AG04450 (cell line): ENCODE measurements around the gene SPRY4. TPM values are rescaled to one million over a fixed set of nuclear protein-coding genes. Genes with fewer than 3 reads are reported as not detected.

Experiments
- CTCF ChIA-PET: fragments of 300-600, 350-600 bp; formaldehyde crosslinking; extraction: SDS; loops from one replicate; lab custom pipeline; 2022; ENCODE audit warnings: antibody characterized with exemption, inconsistent platforms; lab: Charles Lee
- POLR2A ChIA-PET: fragments of 350-600 bp; formaldehyde crosslinking; extraction: SDS; loops from one replicate; lab custom pipeline; 2021; ENCODE audit warnings: antibody characterized with exemption, inconsistent platforms; lab: Yijun Ruan, JAX
- DNase-seq: peaks from one replicate; pipeline ENCODE4 v3.0.0-alpha.2; 2011; ENCODE audit warnings: low read depth, low spot score
- H3K27ac ChIP-seq: one replicate; pipeline ENCODE4 v1.5.1; 2012; ENCODE audit warnings: low read depth, low read length, control low read depth
- H3K27me3 ChIP-seq: one replicate; pipeline ENCODE4 v1.6.0; 2012; ENCODE audit warnings: low read length; ENCODE audit not compliant: control insufficient read depth, insufficient read depth
- H3K4me3 ChIP-seq: 2 replicates; pipeline ENCODE4 v1.5.1; 2011; ENCODE audit warnings: mild to moderate bottlenecking, low read depth, low read length, control low read depth
- H3K9me3 ChIP-seq: 2 replicates; pipeline ENCODE4 v1.5.1; 2012; ENCODE audit warnings: low read length; ENCODE audit not compliant: control insufficient read depth, insufficient read depth
- polyA minus RNA-seq: library from RNA; depleted of rRNA, polyadenylated mRNA; stranded (reverse); fragments of >200 nt; gene quantifications from 2 replicates; pipeline ENCODE4 v1.2.3, GENCODE V29; 2011; rRNA and poly(A)+ RNA removed
- polyA plus RNA-seq: library from polyadenylated mRNA; depleted of rRNA; stranded (reverse); fragments of >200 nt; gene quantifications from 2 replicates; pipeline ENCODE4 v1.2.3, GENCODE V29; 2011; rRNA removed
- TF ChIP-seq, protein P1 (sequence below): IDR thresholded peaks from 2 replicates; pipeline ENCODE4 v1.5.1; 2011; ENCODE audit warnings: low read depth, low read length, control low read depth, inconsistent platforms

Gene SPRY4, protein sequence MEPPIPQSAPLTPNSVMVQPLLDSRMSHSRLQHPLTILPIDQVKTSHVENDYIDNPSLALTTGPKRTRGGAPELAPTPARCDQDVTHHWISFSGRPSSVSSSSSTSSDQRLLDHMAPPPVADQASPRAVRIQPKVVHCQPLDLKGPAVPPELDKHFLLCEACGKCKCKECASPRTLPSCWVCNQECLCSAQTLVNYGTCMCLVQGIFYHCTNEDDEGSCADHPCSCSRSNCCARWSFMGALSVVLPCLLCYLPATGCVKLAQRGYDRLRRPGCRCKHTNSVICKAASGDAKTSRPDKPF
- 8.7 and 11.9 TPM in 2 replicates for polyA plus RNA-seq
- polyA minus RNA-seq = 19.6 and 28.1 TPM in 2 replicates

DNA sequence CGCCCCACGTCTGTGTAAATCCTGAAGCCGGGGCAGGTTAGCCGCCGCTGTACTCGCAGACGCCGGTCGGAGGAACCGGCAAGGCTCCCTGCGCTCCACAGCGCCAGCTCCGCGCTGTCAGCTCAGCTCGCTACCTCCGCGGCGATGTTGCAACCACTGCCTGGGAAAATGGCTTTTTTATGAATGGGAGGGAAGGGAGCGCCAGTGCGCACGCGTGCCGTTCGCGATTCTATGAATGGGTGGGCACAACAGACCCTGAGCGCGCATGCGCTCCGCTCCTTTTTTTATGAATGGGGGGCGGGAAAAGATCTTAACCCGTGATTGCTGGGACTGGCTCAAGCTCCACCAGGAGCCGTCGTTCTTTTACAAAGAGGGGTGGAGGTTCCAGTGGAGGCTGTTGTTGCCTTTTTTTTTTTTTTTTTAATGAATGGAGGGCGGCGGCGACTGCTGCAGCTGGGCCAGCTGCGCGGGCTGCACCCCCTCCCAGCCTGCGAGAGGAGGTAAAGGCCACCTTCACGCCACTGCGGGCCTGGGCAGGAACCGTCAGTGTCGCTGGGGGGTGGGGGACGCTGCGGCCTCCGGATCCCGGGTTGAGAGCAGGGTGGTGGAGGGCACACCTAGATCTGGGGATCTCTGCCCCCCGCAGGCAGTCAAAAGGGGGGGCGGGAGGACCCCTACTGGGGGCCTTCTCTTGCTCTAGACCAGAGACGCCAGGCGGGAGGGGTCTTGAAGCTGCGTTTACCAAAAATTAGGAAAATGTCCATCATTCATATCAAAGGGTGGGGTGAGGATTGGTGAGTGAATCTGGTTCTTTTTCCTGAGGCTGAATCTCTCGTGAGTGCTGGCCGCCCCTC, at the start of gene SPRY4:
Gene SPRY4, minus strand, starts transcription at position 151 of the 854 bp plus-strand sequence. CDS start 9,913 bp downstream, outside the sequence.
- no peaks in the 10 kb centered on the region for H3K27me3 ChIP-seq
- H3K9me3 ChIP-seq = peaks cover 3% of the 10 kb centered on the region; the same call in 1 of the 2 replicates
- peak within 1 kb of the TSS; percentile 88 for H3K4me3 ChIP-seq
- DNase-seq = peak; percentile 97
- H3K27ac ChIP-seq = peak within 1 kb of the TSS; percentile 92
- POLR2A ChIA-PET = interaction anchor here (0.6 to 1.8 kb wide), 13 partner anchors 8 to 705 kb away, joined by 3 to 23 read pairs (median 5); no protein-coding TSS in a partner anchor
- TF ChIP-seq, protein P1, sequence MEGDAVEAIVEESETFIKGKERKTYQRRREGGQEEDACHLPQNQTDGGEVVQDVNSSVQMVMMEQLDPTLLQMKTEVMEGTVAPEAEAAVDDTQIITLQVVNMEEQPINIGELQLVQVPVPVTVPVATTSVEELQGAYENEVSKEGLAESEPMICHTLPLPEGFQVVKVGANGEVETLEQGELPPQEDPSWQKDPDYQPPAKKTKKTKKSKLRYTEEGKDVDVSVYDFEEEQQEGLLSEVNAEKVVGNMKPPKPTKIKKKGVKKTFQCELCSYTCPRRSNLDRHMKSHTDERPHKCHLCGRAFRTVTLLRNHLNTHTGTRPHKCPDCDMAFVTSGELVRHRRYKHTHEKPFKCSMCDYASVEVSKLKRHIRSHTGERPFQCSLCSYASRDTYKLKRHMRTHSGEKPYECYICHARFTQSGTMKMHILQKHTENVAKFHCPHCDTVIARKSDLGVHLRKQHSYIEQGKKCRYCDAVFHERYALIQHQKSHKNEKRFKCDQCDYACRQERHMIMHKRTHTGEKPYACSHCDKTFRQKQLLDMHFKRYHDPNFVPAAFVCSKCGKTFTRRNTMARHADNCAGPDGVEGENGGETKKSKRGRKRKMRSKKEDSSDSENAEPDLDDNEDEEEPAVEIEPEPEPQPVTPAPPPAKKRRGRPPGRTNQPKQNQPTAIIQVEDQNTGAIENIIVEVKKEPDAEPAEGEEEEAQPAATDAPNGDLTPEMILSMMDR = no peak
- CTCF ChIA-PET = interaction anchor here (0.7 to 3.9 kb wide), 6 partner anchors 32 to 224 kb away, joined by 3 to 18 read pairs (median 3); no protein-coding TSS in a partner anchor

DNA sequence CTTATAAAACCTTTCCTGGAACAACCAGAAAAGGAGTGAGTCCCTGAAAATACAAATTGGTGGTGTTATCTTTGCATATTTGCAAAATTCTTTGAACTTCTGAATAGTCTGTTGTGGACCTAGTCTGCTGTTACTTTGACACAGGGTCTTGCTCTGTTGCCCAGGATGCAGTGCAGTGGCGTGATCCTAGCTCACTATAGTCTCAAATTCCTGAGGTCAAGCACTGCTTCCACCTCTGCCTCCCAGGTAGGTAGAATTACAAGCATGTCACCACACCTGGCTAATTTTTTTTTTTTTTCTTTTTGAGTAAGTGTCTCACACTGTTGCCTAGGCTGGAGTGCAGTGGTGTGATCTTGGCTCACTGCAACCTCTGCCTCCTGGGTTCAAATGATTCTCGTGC, 43.7 kb upstream of the SPRY4 start:
- no peaks in the 10 kb centered on the region for H3K27me3 ChIP-seq
- H3K9me3 ChIP-seq = no peaks in the 10 kb centered on the region
- ChIA-PET POLR2A (interaction anchor here (0.7 kb wide), 1 partner anchor 12 kb away, joined by 3 read pairs; no protein-coding TSS in a partner anchor), CTCF (interaction anchor here (0.9 kb wide), 1 partner anchor 216 kb away, joined by 3 read pairs; no protein-coding TSS in a partner anchor)
- no peak overlapping the region for H3K27ac ChIP-seq
- DNase-seq = no peak
- no peak overlapping the region for H3K4me3 ChIP-seq
- TF ChIP-seq, protein P1 = no peak

DNA sequence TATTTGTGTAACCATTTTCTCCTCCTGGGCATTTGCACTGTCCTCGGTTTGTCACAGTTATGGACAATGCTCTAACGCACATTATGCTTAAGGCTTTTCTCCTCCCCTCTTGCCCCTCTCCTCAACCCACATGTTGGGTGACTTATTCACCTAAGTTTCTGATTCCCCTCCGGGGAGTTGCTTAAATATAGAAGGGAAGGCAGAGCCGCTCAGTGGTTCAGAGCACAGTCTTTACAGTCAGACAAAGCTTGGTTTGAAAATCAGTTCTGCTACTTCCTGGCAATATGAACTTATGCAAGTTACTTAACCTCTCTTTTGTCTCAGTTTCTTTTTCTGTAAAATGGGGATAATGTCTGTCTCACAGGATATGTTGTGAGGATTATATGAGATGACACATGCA, 41.2 kb upstream of the SPRY4 start:
- TF ChIP-seq, protein P1 = no peak
- no peaks in the 10 kb centered on the region for H3K27me3 ChIP-seq
- POLR2A ChIA-PET = no interaction called here
- DNase-seq = no peak
- no peaks in the 10 kb centered on the region for H3K9me3 ChIP-seq
- CTCF ChIA-PET = no interaction called here
- no peak overlapping the region for H3K27ac ChIP-seq
- H3K4me3 ChIP-seq = no peak overlapping the region

DNA sequence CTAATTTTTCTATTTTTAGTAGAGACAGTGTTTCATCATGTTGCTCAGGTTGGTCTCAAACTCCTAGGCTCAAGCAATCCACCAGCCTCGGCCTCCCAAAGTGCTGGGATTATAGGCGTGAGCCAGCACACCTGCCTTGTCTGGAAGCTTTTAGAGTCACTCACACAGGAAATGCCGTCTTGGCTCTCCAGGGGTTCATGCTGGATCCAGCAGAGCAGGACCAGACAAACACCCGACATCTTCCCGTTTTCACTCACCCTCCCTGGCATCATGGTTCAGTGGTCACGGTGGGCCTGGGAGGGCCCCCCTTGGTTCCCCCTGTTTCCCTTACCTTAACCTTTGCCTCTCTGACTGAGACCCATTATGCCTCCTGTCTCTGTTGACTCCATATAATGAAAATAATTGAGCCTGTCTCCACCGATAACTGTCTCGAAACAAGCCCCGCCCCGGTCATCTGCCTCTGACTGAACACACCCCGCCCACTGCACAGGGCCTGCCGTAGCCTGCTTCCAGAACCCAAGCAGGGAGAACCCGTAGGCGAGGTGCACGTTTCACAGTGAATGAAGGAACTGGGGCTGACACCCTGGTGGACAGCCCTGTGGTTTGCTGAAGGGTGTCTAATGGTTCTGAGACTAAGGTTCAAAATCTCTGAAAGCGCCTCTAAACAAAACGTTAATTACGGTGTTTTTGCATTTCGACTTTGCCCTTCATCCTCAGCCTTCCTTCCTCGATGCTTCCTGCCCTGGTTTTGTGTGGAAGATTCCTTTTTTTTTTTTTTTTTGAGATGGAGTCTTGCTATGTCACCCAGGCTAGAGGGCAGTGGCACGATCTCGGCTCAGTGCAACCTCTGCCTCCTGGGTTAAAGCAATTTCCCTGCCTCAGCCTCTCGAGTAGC, 39.7 kb upstream of the SPRY4 start:
- CTCF ChIA-PET = interaction anchor here (0.5 kb wide), 1 partner anchor 789 kb away, joined by 3 read pairs; no protein-coding TSS in a partner anchor
- Histone ChIP-seq H3K4me3 (no peak overlapping the region), H3K27me3 (no peaks in the 10 kb centered on the region), H3K27ac (no peak overlapping the region), H3K9me3 (no peaks in the 10 kb centered on the region)
- POLR2A ChIA-PET = no interaction called here
- no peak for DNase-seq
- TF ChIP-seq, protein P1 = no peak
